Measurements from ENCODE around the gene NUP210. TPM values are rescaled to one million over a fixed set of nuclear protein-coding genes. Genes with fewer than 3 reads are reported as not detected.

Gene NUP210
- total RNA-seq, 2 donors from 2014 or later: 4.4 to 4.5 TPM

- H3K27me3 ChIP-seq: no peaks in the 10 kb centered on the region
- peak overlapping the region in 1 of 2 donors; percentile 48 for H3K27ac ChIP-seq
- no peaks in the 10 kb centered on the region for H3K9me3 ChIP-seq
- no peak for DNase-seq (ENCODE audit: low spot score)
- no peaks in the 10 kb centered on the region for H3K36me3 ChIP-seq
- peak in 1 of 2 donors; percentile 25 for TF ChIP-seq CTCF (IDR thresholded peaks at IDR 0.05)
- peaks cover 0 to 7% of the 10 kb centered on the region in 2 donors for H3K4me1 ChIP-seq
- H3K4me3 ChIP-seq: peak overlapping the region; percentile 43 to 59
These were observed 547 bp downstream of the NUP210 start for GRCh38 chr3:13419505-13420044.

- no peak for TF ChIP-seq CTCF (IDR thresholded peaks at IDR 0.05)
- H3K9me3 ChIP-seq: no peaks in the 10 kb centered on the region
- H3K27me3 ChIP-seq: no peaks in the 10 kb centered on the region
- no peaks in the 10 kb centered on the region for H3K36me3 ChIP-seq
- no peak overlapping the region for H3K4me3 ChIP-seq
- no peak overlapping the region for H3K27ac ChIP-seq
- no peak for DNase-seq (ENCODE audit: low spot score)
- peaks cover 0 to 7% of the 10 kb centered on the region in 2 donors for H3K4me1 ChIP-seq
These were observed 2.8 kb downstream of the NUP210 start for GRCh38 chr3:13417166-13417947.

DNA sequence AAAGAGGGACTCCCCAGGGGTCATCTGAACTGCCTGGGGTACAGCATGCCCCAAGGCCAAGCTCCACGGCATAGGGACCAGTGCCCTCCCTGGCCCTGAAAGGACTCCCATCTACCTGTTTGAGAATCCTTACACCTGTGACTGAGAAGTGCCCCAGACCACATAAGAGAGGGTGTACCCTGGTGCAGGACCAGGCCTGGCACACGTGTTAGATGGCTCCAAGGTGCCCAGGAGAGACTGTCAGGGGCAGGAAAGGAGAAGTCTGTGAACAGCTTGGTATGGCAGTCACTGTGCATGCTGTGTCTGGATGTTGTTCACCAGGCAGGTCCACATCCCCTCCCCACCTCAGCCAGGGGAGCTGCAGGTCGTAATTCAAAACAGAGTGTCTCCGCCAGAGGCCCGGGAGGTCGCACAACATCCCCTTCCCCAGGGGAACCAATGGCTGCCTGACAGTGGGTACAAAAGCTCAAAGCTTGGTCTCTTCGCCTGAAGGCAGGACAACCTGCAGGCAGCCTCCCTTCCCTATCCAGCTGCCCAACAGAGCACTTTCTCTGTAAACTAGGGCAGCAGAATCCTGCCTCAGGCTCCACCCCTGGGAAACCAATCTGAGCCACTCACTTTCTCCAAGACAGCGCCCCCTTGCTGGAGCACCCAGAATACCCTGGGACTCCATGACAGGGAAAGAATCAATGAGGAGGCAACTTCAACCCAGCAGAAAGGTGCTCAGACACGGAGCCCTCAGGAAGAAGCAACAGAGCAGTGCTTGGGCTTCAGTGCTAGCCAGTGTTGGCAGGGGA is 3.9 kb downstream of the NUP210 start:
- Histone ChIP-seq H3K9me3 (no peaks in the 10 kb centered on the region), H3K36me3 (no peaks in the 10 kb centered on the region), H3K4me3 (no peak overlapping the region), H3K4me1 (peaks cover 0 to 7% of the 10 kb centered on the region in 2 donors), H3K27ac (no peak overlapping the region), H3K27me3 (no peaks in the 10 kb centered on the region)
- DNase-seq (ENCODE audit: low spot score): no peak
- no peak for TF ChIP-seq CTCF (IDR thresholded peaks at IDR 0.05)

DNA sequence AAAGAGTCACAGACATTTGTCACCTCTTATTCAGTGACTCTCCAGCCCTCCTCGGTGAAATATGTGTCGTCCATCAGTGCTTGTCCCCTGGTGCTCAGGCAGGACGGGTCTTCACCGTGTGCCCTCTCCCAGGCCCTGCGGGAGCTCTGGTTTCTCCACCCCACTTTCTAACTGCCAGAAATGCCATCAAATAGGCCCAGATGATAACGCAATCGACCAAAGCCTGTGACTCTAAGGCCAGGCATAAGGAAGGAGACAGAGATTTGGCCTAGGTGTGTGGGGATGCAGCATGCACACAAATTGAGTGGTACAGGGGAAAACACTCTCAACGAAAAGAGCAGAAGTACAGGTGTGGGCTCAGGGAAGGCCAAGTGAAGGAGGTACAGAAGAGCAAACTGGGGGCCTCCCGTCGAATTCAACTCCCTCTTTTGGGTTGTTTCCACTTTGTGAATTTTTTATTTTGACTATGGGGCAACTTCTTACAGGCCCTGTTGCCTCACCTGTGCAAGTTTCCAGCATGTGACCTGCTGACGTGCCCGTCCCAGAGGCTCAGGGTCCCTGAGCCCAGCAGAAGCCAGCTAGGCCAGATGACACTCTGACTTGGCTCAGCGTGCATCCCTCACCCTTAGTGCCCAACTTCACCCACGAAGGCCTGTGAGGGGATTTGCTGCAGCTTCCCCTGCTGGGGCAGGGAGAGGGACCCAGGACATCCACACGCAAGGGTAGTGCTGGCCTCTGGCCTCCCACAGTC is 4.7 kb downstream of the NUP210 start:
- Histone ChIP-seq H3K36me3 (no peaks in the 10 kb centered on the region), H3K27me3 (no peaks in the 10 kb centered on the region), H3K4me3 (no peak overlapping the region), H3K4me1 (peaks cover 0 to 7% of the 10 kb centered on the region in 2 donors), H3K9me3 (no peaks in the 10 kb centered on the region), H3K27ac (no peak overlapping the region)
- no peak for DNase-seq (ENCODE audit: low spot score)
- no peak for TF ChIP-seq CTCF (IDR thresholded peaks at IDR 0.05)

GRCh38 chr3:13414040-13414729 is 5.9 kb downstream of the NUP210 start:
- DNase-seq (ENCODE audit: low spot score): no peak
- H3K27ac ChIP-seq: no peak overlapping the region

More at GRCh38 chr3:13414040-13414729, 5.9 kb downstream of the NUP210 start:
- no peak overlapping the region for H3K4me3 ChIP-seq
- no peaks in the 10 kb centered on the region for H3K27me3 ChIP-seq
- no peak for TF ChIP-seq CTCF (IDR thresholded peaks at IDR 0.05)
- no peaks in the 10 kb centered on the region for H3K9me3 ChIP-seq
- no peaks in the 10 kb centered on the region for H3K36me3 ChIP-seq
- H3K4me1 ChIP-seq: peaks cover 0 to 3% of the 10 kb centered on the region in 2 donors

Data from right atrium auricular region (tissue), 2 donors.